Fibroblast of mammary gland (primary cell): ENCODE measurements around the gene SLC25A21.

Experiments used
- DNase-seq: peaks from one replicate; pipeline ENCODE4 v3.0.0-alpha.2; 2010; ENCODE audit warnings: low read depth
- H3K4me3 ChIP-seq: 2 replicates; pipeline ENCODE4 v1.5.1; 2011; ENCODE audit warnings: low read depth, mild to moderate bottlenecking, low read length, moderate library complexity; ENCODE audit not compliant: control insufficient read depth
- CTCF ChIP-seq: conservative IDR thresholded peaks from 2 replicates; pipeline ENCODE4 v1.5.1; 2011; ENCODE audit warnings: low read depth, low read length, inconsistent platforms; ENCODE audit not compliant: control insufficient read depth, insufficient read depth

Gene SLC25A21

GRCh38 chr14:36757734-36758601, 414.4 kb downstream of the SLC25A21 start:
- no peak overlapping the region for H3K4me3 ChIP-seq
- DNase-seq = no peak
- no peak for TF ChIP-seq CTCF

DNA sequence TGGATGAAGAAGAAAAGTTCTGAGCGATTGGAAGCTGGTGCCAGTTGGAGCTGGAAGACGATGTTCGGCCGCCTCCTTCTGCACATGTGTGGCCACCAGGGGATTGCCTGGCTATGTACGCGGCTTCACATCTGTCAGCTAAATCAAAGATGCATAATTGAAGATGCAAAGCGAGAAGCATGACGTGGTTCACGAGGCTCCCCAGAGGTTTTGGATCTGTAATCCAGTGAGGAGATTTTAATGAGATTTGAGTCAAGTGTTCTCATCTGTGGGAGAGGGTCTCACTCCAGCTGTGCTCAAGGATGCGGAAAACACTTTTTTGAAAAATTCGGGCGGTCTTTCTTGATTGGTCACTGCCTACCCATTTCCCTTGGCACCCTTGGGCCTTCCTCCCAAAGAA, 416.2 kb downstream of the SLC25A21 start:
- H3K4me3 ChIP-seq = no peak overlapping the region
- no peak for DNase-seq
- TF ChIP-seq CTCF = no peak

DNA sequence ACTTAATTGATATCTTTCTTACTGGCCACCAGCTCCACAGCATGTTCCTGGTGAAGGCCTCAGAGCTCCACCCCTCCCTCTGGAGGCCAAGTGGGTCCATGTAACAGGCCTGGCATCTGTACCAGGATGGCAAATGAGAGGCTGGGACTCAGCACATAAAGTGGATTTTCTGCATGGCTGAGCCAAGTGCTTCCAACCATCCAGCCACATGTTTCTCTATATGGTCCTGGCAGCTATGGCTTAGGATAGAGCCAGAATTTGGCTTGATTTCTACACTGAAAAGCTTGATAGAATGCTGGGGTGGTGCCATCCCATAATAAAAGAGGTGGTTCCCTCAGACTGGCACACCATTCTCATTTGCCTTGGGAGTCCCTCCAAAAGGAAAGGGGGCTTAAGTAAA, 416.6 kb downstream of the SLC25A21 start:
- TF ChIP-seq CTCF = no peak
- no peak overlapping the region for H3K4me3 ChIP-seq
- no peak for DNase-seq

DNA sequence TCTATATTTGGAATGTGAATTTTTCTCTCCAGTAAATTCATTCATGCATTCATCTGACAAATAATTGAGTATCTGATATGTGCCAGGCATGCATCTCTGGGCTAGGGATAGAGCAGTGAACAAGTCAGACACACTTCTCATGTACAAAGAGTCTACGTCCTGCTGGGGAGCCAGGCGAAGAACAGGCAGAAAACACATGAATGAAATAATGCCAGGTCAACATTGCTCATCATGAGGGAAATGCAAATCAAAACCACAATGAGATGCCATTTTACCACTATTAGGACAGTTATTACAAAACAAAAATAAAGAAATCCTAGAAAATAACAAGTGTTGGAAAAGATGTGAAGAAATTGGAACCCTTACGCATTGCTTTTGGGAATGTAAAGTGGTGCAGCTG, 420.5 kb downstream of the SLC25A21 start:
- no peak for TF ChIP-seq CTCF
- no peak for DNase-seq
- H3K4me3 ChIP-seq = no peak overlapping the region

- H3K4me3 ChIP-seq = no peak overlapping the region
- no peak for TF ChIP-seq CTCF
- no peak for DNase-seq
Observed at GRCh38 chr14:36751106-36751505, 421.3 kb downstream of the SLC25A21 start.

DNA sequence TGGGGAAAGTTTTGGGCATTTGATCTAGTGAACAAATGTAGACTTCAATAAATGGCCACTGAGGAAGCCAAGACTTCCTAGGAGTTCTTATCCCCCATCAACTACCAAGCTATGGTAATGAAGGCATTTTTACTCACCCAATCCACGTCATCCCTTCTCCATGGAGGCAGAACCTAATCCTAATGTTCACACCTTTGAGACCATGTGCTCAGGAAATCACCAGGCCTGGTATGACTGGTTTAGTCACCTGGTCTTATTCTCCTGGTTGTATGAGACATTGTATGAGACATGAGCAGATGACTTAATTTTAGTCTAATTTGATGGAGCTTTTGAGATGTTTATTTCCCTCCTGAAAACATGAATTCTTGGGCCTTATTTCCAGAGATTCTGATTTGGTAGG, 422.2 kb downstream of the SLC25A21 start:
- DNase-seq = no peak
- H3K4me3 ChIP-seq = no peak overlapping the region
- no peak for TF ChIP-seq CTCF
